IMR-90 (cell line): ENCODE measurements around the gene DPH3. TPM values are rescaled to one million over a fixed set of nuclear protein-coding genes. Genes with fewer than 3 reads are reported as not detected.

Experiments used
- ATAC-seq: fragments of 200-7000 bp; cut with Tn5 transposase; 2 replicates; pipeline ENCODE4 v1.9.1; 2020; ENCODE audit warnings: low read depth, mild to moderate bottlenecking, moderate library complexity
- BruUV-seq: library from RNA; stranded (reverse); fragments of 400-500 nt; replicated peaks from 2 replicates; lab custom pipeline; 2021; lab: Mats Ljungman, UMichigan
- CTCF ChIA-PET: fragments of 300-600 bp; formaldehyde crosslinking; extraction: SDS; loops from one replicate; lab custom pipeline; 2021; ENCODE audit warnings: antibody characterized with exemption; lab: Yijun Ruan, JAX
- POLR2A ChIA-PET: fragments of 300-600 bp; sonication (Branson Sonifier 250); formaldehyde crosslinking; loops from one replicate; lab custom pipeline; 2022; ENCODE audit warnings: antibody characterized with exemption; ENCODE audit not compliant: unreplicated experiment; lab: Charles Lee
- DNase-seq: peaks from one replicate; pipeline ENCODE4 v3.0.0; 2013
- H2AFZ ChIP-seq: replicated peaks from 2 replicates; pipeline ENCODE3; 2013; ENCODE audit warnings: low read length, mild to moderate bottlenecking; ENCODE audit not compliant: poor library complexity
- H2AK5ac ChIP-seq: 2 replicates; pipeline ENCODE4 v1.6.1; 2013; ENCODE audit warnings: low read depth, low read length, inconsistent platforms
- H2AK9ac ChIP-seq: replicated peaks from 2 replicates; pipeline ENCODE3; 2013; ENCODE audit warnings: mild to moderate bottlenecking, low read depth, low read length, moderate library complexity; ENCODE audit not compliant: poor library complexity
- H2BK120ac ChIP-seq: 2 replicates; pipeline ENCODE4 v1.6.1; 2013; ENCODE audit warnings: low read depth, low read length, inconsistent platforms
- H2BK15ac ChIP-seq: 3 replicates; pipeline ENCODE4 v1.6.1; 2013; ENCODE audit warnings: low read depth, low read length, inconsistent platforms
- H2BK20ac ChIP-seq: 2 replicates; pipeline ENCODE4 v1.6.1; 2013; ENCODE audit warnings: low read depth, mild to moderate bottlenecking, inconsistent platforms, low read length, moderate library complexity
- H2BK5ac ChIP-seq: 2 replicates; pipeline ENCODE4 v1.6.1; 2013; ENCODE audit warnings: mild to moderate bottlenecking, low read depth, low read length, inconsistent platforms; ENCODE audit not compliant: poor library complexity, severe bottlenecking
- H3K14ac ChIP-seq: replicated peaks from 2 replicates; pipeline ENCODE4 v1.6.1; 2013; ENCODE audit warnings: low read depth, low read length, inconsistent platforms
- H3K18ac ChIP-seq: 2 replicates; pipeline ENCODE4 v1.6.1; 2013; ENCODE audit warnings: low read depth, low read length, control low read depth
- H3K23ac ChIP-seq: 2 replicates; pipeline ENCODE4 v1.6.1; 2013; ENCODE audit warnings: low read depth, low read length, inconsistent platforms
- H3K27ac ChIP-seq: 2 replicates; pipeline ENCODE4 v1.5.1; 2013; ENCODE audit warnings: mild to moderate bottlenecking, control low read depth, low read length; ENCODE audit not compliant: insufficient read depth
- H3K27me3 ChIP-seq: 2 replicates; pipeline ENCODE4 v1.6.1; 2013; ENCODE audit warnings: low read length; ENCODE audit not compliant: control insufficient read depth, insufficient read depth
- H3K36me3 ChIP-seq: 2 replicates; pipeline ENCODE4 v1.6.1; 2013; ENCODE audit warnings: low read length, mixed read lengths; ENCODE audit not compliant: control insufficient read depth, insufficient read depth
- H3K4ac ChIP-seq: 2 replicates; pipeline ENCODE4 v1.6.1; 2013; ENCODE audit warnings: low read depth, low read length, inconsistent platforms
- H3K4me1 ChIP-seq: 2 replicates; pipeline ENCODE4 v1.6.1; 2013; ENCODE audit warnings: low read length, mixed read lengths; ENCODE audit not compliant: control insufficient read depth, insufficient read depth
- H3K4me2 ChIP-seq: 2 replicates; pipeline ENCODE4 v1.6.1; 2013; ENCODE audit warnings: low read depth, mild to moderate bottlenecking, control low read depth, low read length, moderate library complexity
- H3K4me3 ChIP-seq: 2 replicates; pipeline ENCODE4 v1.5.1; 2013; ENCODE audit warnings: low read depth, mild to moderate bottlenecking, control low read depth, low read length, moderate library complexity; ENCODE audit not compliant: insufficient read depth
- H3K56ac ChIP-seq: 2 replicates; pipeline ENCODE4 v1.6.1; 2013; ENCODE audit warnings: low read length, inconsistent platforms; ENCODE audit not compliant: insufficient read depth; ENCODE audit errors: extremely low read depth
- H3K79me1 ChIP-seq, 2 experiments: 2 replicates each; pipeline ENCODE4 v1.6.1; 2013; ENCODE audit warnings: low read length in 2 of 2, inconsistent platforms in 1 of 2, low read depth in 1 of 2
- H3K9ac ChIP-seq: 2 replicates; pipeline ENCODE4 v1.6.1; 2013; ENCODE audit warnings: low read depth, low read length, control low read depth
- H3K9me1 ChIP-seq: 2 replicates; pipeline ENCODE4 v1.6.1; 2013; ENCODE audit warnings: low read length, inconsistent platforms; ENCODE audit not compliant: insufficient read depth
- H3K9me3 ChIP-seq: 2 replicates; pipeline ENCODE4 v1.6.1; 2013; ENCODE audit warnings: low read length; ENCODE audit not compliant: control insufficient read depth, insufficient read depth
- H4K20me1 ChIP-seq: 2 replicates; pipeline ENCODE4 v1.6.1; 2013; ENCODE audit warnings: low read length, inconsistent platforms; ENCODE audit not compliant: insufficient read depth
- H4K5ac ChIP-seq: 2 replicates; pipeline ENCODE4 v1.6.1; 2013; ENCODE audit warnings: mild to moderate bottlenecking, low read depth, low read length, control low read depth
- H4K8ac ChIP-seq, 2 experiments: 2 replicates each; pipeline ENCODE4 v1.6.1; 2013; ENCODE audit warnings: low read depth in 2 of 2, low read length in 2 of 2, control low read depth in 1 of 2, inconsistent platforms in 1 of 2
- H4K91ac ChIP-seq: 2 replicates; pipeline ENCODE4 v1.6.1; 2013; ENCODE audit warnings: low read depth, low read length, inconsistent platforms; ENCODE audit not compliant: insufficient read depth
- BHLHE40 ChIP-seq: fragments of 150-350 bp; IDR thresholded peaks from 2 replicates; pipeline ENCODE4 v1.6.1; 2016; ENCODE audit warnings: mild to moderate bottlenecking, low read depth, low read length
- CEBPB ChIP-seq: IDR thresholded peaks from 2 replicates; pipeline ENCODE4 v1.6.1; 2012; ENCODE audit warnings: low read depth, low read length, improper control_type of control experiment
- CHD1 ChIP-seq: IDR thresholded peaks from 2 replicates; pipeline ENCODE4 v1.6.1; 2012; ENCODE audit warnings: low read depth, low read length, improper control_type of control experiment
- CTCF ChIP-seq: conservative IDR thresholded peaks from 2 replicates; pipeline ENCODE4 v1.5.1; 2012; ENCODE audit warnings: mild to moderate bottlenecking, low read depth, low read length, improper control_type of control experiment
- ELK1 ChIP-seq: fragments of 150-350 bp; IDR thresholded peaks from 2 replicates; pipeline ENCODE4 v1.6.1; 2016; ENCODE audit warnings: low read depth, mild to moderate bottlenecking, low read length, moderate library complexity, borderline replicate concordance
- FOS ChIP-seq: fragments of 150-350 bp; IDR thresholded peaks from 2 replicates; pipeline ENCODE4 v1.6.1; 2016; ENCODE audit warnings: low read depth, low read length
- MAFK ChIP-seq: IDR thresholded peaks from 2 replicates; pipeline ENCODE4 v1.6.1; 2012; ENCODE audit warnings: low read depth, low read length, improper control_type of control experiment
- MAZ ChIP-seq: IDR thresholded peaks from 2 replicates; pipeline ENCODE4 v1.6.1; 2012; ENCODE audit warnings: low read depth, mild to moderate bottlenecking, low read length, improper control_type of control experiment, moderate library complexity, borderline replicate concordance
- MXI1 ChIP-seq: IDR thresholded peaks from 2 replicates; pipeline ENCODE4 v1.6.1; 2012; ENCODE audit warnings: low read depth, mild to moderate bottlenecking, low read length, moderate library complexity, borderline replicate concordance
- NFE2L2 ChIP-seq: fragments of 150-350 bp; IDR thresholded peaks from 2 replicates; pipeline ENCODE4 v1.6.1; 2016; ENCODE audit warnings: low read depth, mild to moderate bottlenecking, low read length
- POLR2A ChIP-seq: IDR thresholded peaks from 2 replicates; pipeline ENCODE4 v1.6.1; 2012; ENCODE audit warnings: mild to moderate bottlenecking, low read depth, low read length
- RFX5 ChIP-seq: IDR thresholded peaks from 2 replicates; pipeline ENCODE4 v1.8.0; 2012; ENCODE audit warnings: low read depth, mild to moderate bottlenecking, low read length, moderate library complexity
- SMC3 ChIP-seq: fragments of 150-350 bp; IDR thresholded peaks from 2 replicates; pipeline ENCODE4 v1.6.1; 2016; ENCODE audit warnings: low read depth, mild to moderate bottlenecking, antibody characterized with exemption, low read length, moderate library complexity
- USF2 ChIP-seq: fragments of 150-350 bp; IDR thresholded peaks from 2 replicates; pipeline ENCODE4 v1.6.1; 2017; ENCODE audit warnings: mild to moderate bottlenecking, antibody characterized with exemption, low read length, low read depth
- WGBS, 2 experiments: methylation state at CpG; one replicate each; pipeline versions ENCODE4 v1.1.5 to v1.1.7; 2013; ENCODE audit warnings: missing lambda C conversion rate in 2 of 2; ENCODE audit not compliant: insufficient read length in 1 of 2; ENCODE audit errors: extremely low coverage in 2 of 2; 5-methylcytosine and 5-hydroxymethylcytosine counted together
- dilution Hi-C: fragments of 300-500 bp; cut with HindIII; formaldehyde crosslinking; loops from one replicate; pipeline ENCODE4 v1.14.3; 2018; ENCODE audit warnings: low sequenced_read_pairs; ENCODE audit not compliant: unreplicated experiment
- in situ Hi-C: fragments of 300-500 bp; cut with MboI; formaldehyde crosslinking; loops from 3 replicates; pipeline ENCODE4 v1.14.3; 2019; ENCODE audit warnings: low sequenced_read_pairs, inconsistent platforms, mixed read lengths
- intact Hi-C: fragments of 100-400 bp; cut with micrococcal nuclease; formaldehyde crosslinking; loops from 2 replicates; pipeline ENCODE4 v1.10.0; 2022
- polyA plus RNA-seq, 3 experiments: library from polyadenylated mRNA; depleted of rRNA; stranded (reverse); fragments of >200 nt; gene quantifications; 2 replicates each; pipeline ENCODE4 v1.2.3, GENCODE V29; 2012; ENCODE audit warnings: low replicate concordance in 1 of 3
- total RNA-seq: library from RNA; depleted of rRNA; stranded (reverse); fragments of >200 nt; gene quantifications from 2 replicates; pipeline ENCODE4 v1.2.3, GENCODE V29; 2012

DPH3 gene
- total and polyA plus RNA-seq, 2 of the 4 experiments (the other 2 are of a cell fraction) = 12.9 to 32.1 TPM

- no peak overlapping the region for H3K27ac ChIP-seq
- peak; percentile 81 for ATAC-seq
- no peak for TF ChIP-seq CHD1
- TF ChIP-seq RFX5 = no peak
- TF ChIP-seq FOS = no peak
- TF ChIP-seq SMC3 = peak; percentile 94
- no peak for TF ChIP-seq BHLHE40
- no peak for TF ChIP-seq MAFK
- no peak for TF ChIP-seq NFE2L2
- TF ChIP-seq MAZ = no peak
- TF ChIP-seq CEBPB = no peak
- no peak for TF ChIP-seq ELK1
- no peak for TF ChIP-seq MXI1
- TF ChIP-seq CTCF = peak; percentile 90
- TF ChIP-seq USF2 = no peak
- TF ChIP-seq POLR2A = no peak
These were observed 25.5 kb upstream of the DPH3 start for GRCh38 chr3:16290007-16290826.

More at GRCh38 chr3:16290007-16290826, 25.5 kb upstream of the DPH3 start:
- H3K4me3 ChIP-seq = no peak overlapping the region
- no peak overlapping the region for H4K91ac ChIP-seq
- no peaks in the 10 kb centered on the region for H4K20me1 ChIP-seq
- no peak overlapping the region for H2BK5ac ChIP-seq
- H3K14ac ChIP-seq = no peak overlapping the region
- no peak overlapping the region for H3K23ac ChIP-seq
- H3K4me1 ChIP-seq = peaks cover 2% of the 10 kb centered on the region; the same call in 1 of the 2 replicates
- H3K9ac ChIP-seq = no peak overlapping the region; the same call in 1 of the 2 replicates
- no peak overlapping the region for H2BK15ac ChIP-seq
- POLR2A ChIA-PET = interaction anchor here (0.6 kb wide), 2 partner anchors 75 to 268 kb away, joined by 3 to 4 read pairs; no protein-coding TSS in a partner anchor
- no peak overlapping the region for H2AK9ac ChIP-seq
- H3K79me1 ChIP-seq = no peaks in the 10 kb centered on the region
- H3K4me2 ChIP-seq = no peak overlapping the region
- no peaks in the 10 kb centered on the region for H3K9me1 ChIP-seq
- in situ Hi-C loops (loop anchor here (25.0 kb wide), 3 partner anchors 597 to 947 kb away; partner anchors contain the start of gene PLCL2), dilution Hi-C loops (loop anchor here (25.0 kb wide), 1 partner anchor 247 kb away; no protein-coding TSS in a partner anchor), intact Hi-C loops (loop anchor here (1.0 kb wide), 2 partner anchors 227 to 260 kb away; no protein-coding TSS in a partner anchor)
- WGBS, 2 experiments = no CpG with 5 or more reads among the region's 3 CpGs
- no peak overlapping the region for H3K56ac ChIP-seq
- H3K27me3 ChIP-seq = no peaks in the 10 kb centered on the region
- no peaks in the 10 kb centered on the region; the same call in 1 of the 2 replicates for H3K36me3 ChIP-seq
- H3K4ac ChIP-seq = no peak overlapping the region
- no peak overlapping the region for H2AFZ ChIP-seq
- BruUV-seq = no TSS peak
- no peak overlapping the region for H3K18ac ChIP-seq
- H2BK20ac ChIP-seq = no peak overlapping the region
- no peaks in the 10 kb centered on the region for H3K9me3 ChIP-seq
- CTCF ChIA-PET = interaction anchor here (0.6 to 2.1 kb wide), 17 partner anchors 9 to 266 kb away, joined by 3 to 18 read pairs (median 4); no protein-coding TSS in a partner anchor
- peak; percentile 67 for DNase-seq
- no peak overlapping the region for H2AK5ac ChIP-seq
- no peak overlapping the region for H4K5ac ChIP-seq
- H2BK120ac ChIP-seq = no peak overlapping the region
- no peak overlapping the region for H4K8ac ChIP-seq
